Thoracic aorta (tissue), 2 donors: ENCODE results near the gene EPHA1. TPM values are rescaled to one million over a fixed set of nuclear protein-coding genes. Genes with fewer than 3 reads are reported as not detected.

ENCODE experiments used
- ATAC-seq: fragments of 150-250 bp; one replicate; pipeline ENCODE4 v1.8.0; 2017; ENCODE audit warnings: low read depth; ENCODE audit not compliant: insufficient number of reproducible peaks, low FRiP score
- DNase-seq: peaks from one replicate; pipeline ENCODE4 v3.0.0-alpha.2; 2020; ENCODE audit warnings: low spot score
- H3K27ac ChIP-seq, 2 donors: fragments of 200-600 bp; sonication (generic); 1 replicate in 1 of 2; 2 replicates in 1 of 2; pipeline ENCODE4 v1.5.1; 2016; ENCODE audit warnings: mild to moderate bottlenecking in 2 of 2, moderate library complexity in 2 of 2
- H3K27me3 ChIP-seq: fragments of 200-600 bp; sonication (generic); replicated peaks from 2 replicates; pipeline ENCODE4 v1.6.0; 2016; ENCODE audit warnings: mild to moderate bottlenecking; ENCODE audit not compliant: insufficient read depth
- H3K36me3 ChIP-seq: fragments of 200-600 bp; sonication (generic); one replicate; pipeline ENCODE4 v1.5.1; 2016
- H3K4me1 ChIP-seq, 2 donors: fragments of 200-600 bp; sonication (generic); 1 replicate in 1 of 2; 2 replicates in 1 of 2; pipeline versions ENCODE4 v1.5.1 to v1.6.0; 2016; ENCODE audit warnings: low read depth in 2 of 2, mild to moderate bottlenecking in 1 of 2; ENCODE audit not compliant: control insufficient read depth in 1 of 2
- H3K4me3 ChIP-seq: fragments of 200-600 bp; sonication (generic); 2 replicates; pipeline ENCODE4 v1.5.1; 2016; ENCODE audit warnings: mild to moderate bottlenecking
- H3K9me3 ChIP-seq: fragments of 200-600 bp; sonication (generic); 2 replicates; pipeline ENCODE4 v1.5.1; 2016
- total RNA-seq, 2 donors: library from RNA; depleted of rRNA; stranded (reverse); fragments of >200 nt; gene quantifications; one replicate each; pipeline versions ENCODE4 v1.1.0 to v1.2.3, GENCODE V29; 2016
- TF ChIP-seq, protein P1 (sequence below): fragments of 200-600 bp; sonication (generic); IDR thresholded peaks from one replicate; pipeline ENCODE4 v1.5.1; 2019; ENCODE audit warnings: antibody characterized with exemption

EPHA1 gene
- total RNA-seq, 2 donors from 2014 or later = 0.41 to 0.49 TPM

DNA sequence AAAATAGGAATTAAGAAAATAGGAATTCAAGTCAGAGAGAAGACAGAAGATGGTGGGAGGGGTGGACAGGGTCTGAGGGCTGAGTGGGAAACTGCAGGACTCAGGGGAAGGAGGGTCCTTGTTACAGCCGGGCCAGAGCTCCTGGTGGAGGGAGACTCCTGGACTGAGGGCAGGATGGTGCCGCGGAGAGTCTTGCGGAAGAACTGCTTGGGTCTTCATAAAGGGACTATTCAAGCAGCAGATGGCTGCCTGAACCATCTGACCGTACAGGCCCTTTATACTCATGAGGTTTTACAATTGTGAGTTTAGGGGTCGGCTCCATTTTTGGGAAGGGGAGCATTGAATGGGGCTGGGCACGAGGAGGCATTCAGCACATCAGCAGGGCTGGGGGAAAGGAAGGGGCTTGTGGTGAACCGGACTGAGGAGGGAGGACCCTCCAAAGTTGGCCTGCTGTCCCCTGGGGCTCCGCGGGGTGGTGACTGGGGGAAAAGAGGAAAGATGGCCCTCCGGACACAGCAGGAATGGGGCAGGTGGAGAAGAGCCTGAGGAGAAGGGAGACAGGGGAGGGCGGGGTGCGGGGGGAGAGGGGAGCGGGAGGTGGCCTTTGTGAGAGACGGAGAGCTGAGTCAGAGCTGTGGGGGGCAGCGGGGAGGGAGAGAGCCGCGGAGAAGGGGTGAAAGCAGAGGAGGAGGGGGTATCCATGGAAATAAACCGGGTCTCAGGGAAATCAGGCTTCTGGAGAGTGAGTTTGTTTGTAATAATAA lies 47.7 kb downstream of the EPHA1 start:
- H3K27ac ChIP-seq = no peak overlapping the region
- no peaks in the 10 kb centered on the region for H3K9me3 ChIP-seq
- H3K36me3 ChIP-seq = no peaks in the 10 kb centered on the region
- DNase-seq (no peak), ATAC-seq (no peak)
- H3K27me3 ChIP-seq = peaks cover 4% of the 10 kb centered on the region
- peaks cover 6 to 11% of the 10 kb centered on the region in 2 donors for H3K4me1 ChIP-seq
- TF ChIP-seq, protein P1, sequence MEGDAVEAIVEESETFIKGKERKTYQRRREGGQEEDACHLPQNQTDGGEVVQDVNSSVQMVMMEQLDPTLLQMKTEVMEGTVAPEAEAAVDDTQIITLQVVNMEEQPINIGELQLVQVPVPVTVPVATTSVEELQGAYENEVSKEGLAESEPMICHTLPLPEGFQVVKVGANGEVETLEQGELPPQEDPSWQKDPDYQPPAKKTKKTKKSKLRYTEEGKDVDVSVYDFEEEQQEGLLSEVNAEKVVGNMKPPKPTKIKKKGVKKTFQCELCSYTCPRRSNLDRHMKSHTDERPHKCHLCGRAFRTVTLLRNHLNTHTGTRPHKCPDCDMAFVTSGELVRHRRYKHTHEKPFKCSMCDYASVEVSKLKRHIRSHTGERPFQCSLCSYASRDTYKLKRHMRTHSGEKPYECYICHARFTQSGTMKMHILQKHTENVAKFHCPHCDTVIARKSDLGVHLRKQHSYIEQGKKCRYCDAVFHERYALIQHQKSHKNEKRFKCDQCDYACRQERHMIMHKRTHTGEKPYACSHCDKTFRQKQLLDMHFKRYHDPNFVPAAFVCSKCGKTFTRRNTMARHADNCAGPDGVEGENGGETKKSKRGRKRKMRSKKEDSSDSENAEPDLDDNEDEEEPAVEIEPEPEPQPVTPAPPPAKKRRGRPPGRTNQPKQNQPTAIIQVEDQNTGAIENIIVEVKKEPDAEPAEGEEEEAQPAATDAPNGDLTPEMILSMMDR = no peak
- H3K4me3 ChIP-seq = peak overlapping the region; percentile 75

DNA sequence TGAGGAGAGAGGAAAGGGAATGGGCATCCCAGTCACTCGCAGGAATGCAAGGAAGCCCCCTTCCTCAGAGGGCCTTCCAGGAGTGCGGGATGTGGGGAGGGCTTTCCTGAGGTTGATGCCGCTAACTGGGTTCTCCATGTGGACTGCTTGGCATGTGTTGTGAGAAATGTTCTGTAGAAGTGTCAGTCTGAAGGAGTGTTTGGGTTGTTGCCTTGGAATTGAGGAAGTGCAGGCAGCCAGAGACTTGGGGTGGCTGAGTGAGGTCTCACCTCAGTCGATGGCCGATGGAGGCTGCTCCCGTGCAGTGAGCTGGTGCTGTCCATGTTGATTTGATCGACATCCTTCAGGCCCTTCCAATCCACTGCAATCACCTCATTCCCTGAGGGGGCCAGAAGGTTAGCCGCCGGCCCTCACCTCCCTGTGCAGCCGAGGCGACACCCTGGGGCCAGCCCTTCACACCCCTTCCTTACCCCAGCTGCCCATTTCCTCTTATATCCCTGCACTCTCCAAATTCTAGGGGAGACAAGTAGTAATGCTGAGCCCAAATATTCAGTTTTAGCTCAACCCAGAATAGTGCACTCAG lies 48.8 kb downstream of the EPHA1 start:
- no peak for DNase-seq
- Histone ChIP-seq H3K9me3 (no peaks in the 10 kb centered on the region), H3K4me1 (peaks cover 6 to 11% of the 10 kb centered on the region in 2 donors), H3K36me3 (no peaks in the 10 kb centered on the region), H3K27ac (no peak overlapping the region), H3K4me3 (no peak overlapping the region), H3K27me3 (peaks cover 4% of the 10 kb centered on the region)
- ATAC-seq = no peak
- TF ChIP-seq, protein P1 = no peak

DNA sequence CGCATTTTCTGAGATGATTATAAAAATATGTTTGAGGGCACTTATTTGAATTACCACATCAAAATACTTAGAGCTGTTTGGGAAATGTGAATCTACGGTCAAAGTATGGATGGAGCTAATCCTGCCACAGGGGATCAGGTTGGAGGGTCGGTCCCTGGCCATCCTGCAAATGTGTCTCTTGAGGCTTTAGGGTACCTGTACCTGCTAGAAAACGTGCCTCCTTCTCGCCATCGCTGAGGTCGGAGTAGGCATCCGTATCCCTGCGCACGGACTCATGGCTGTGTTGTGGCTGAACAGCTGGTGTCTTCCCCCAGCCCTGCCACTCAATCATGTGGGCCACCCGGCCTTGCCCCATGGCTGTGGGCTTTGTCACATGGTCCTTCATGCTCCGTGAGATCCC lies 50.0 kb downstream of the EPHA1 start:
- Histone ChIP-seq H3K4me1 (peaks cover 6 to 11% of the 10 kb centered on the region in 2 donors), H3K27me3 (peaks cover 4% of the 10 kb centered on the region), H3K27ac (no peak overlapping the region), H3K4me3 (no peak overlapping the region), H3K9me3 (no peaks in the 10 kb centered on the region), H3K36me3 (no peaks in the 10 kb centered on the region)
- DNase-seq (no peak), ATAC-seq (no peak)
- TF ChIP-seq, protein P1 = no peak

DNA sequence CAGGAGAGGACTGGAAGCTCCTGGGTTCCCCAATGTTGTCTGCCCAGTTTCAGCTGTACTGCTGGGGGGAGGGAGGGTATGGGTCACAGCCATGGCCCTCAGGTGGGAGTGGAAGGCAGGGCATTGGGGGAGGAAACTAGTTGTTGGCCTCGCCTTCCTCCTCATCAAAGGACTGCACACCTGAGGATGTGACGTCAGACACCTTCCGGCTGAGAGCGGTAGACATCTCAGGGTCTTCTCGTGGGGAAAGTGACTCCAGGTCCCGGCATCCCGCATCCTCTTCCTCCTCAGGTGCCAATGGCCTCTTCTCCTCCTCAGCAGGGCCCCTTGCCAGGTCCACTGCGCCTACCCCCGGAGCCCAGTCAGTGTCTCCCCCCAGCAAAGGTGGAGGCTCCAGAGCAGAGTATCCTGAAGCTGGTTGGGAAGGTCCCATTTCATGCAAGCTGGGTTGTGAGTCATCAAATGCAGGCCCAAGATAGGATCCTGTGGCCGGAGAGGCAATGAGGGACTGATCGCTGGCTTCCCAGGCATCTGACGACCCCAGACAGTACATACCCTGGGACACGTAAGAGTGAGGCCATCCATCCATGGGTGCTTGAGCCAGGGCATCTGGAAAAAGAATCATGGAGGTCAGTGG lies 52.1 kb downstream of the EPHA1 start:
- Histone ChIP-seq H3K4me3 (no peak overlapping the region), H3K27ac (no peak overlapping the region), H3K27me3 (no peaks in the 10 kb centered on the region), H3K9me3 (no peaks in the 10 kb centered on the region), H3K4me1 (peaks cover 1 to 3% of the 10 kb centered on the region in 2 donors), H3K36me3 (no peaks in the 10 kb centered on the region)
- DNase-seq (no peak), ATAC-seq (no peak)
- TF ChIP-seq, protein P1 = no peak
